Activated B cell treated with CpG ODN at 0.5 μM for 24 hours (primary cell): ENCODE measurements around the gene ADAMTS17. TPM values are rescaled to one million over a fixed set of nuclear protein-coding genes. Genes with fewer than 3 reads are reported as not detected.

ENCODE experiments used
- ATAC-seq: fragments of 200-7000 bp; cut with Tn5 transposase; one replicate; pipeline ENCODE4 v1.10.0; 2021; ENCODE audit warnings: low read depth, mild to moderate bottlenecking, moderate library complexity
- CTCF ChIA-PET: fragments of 350-600 bp; sonication (Branson Sonifier 250); formaldehyde crosslinking; loops from one replicate; lab custom pipeline; 2021; ENCODE audit warnings: antibody characterized with exemption; lab: Charles Lee
- POLR2A ChIA-PET: fragments of 350-600 bp; sonication (Branson Sonifier 250); formaldehyde crosslinking; loops from one replicate; lab custom pipeline; 2021; ENCODE audit warnings: antibody characterized with exemption; lab: Charles Lee
- DNase-seq: peaks from one replicate; pipeline ENCODE4 v3.0.0; 2022
- H3K27ac Mint-ChIP-seq: one replicate; pipeline ENCODE4 v1.8.0; 2020; ENCODE audit warnings: mixed read lengths
- H3K27me3 Mint-ChIP-seq: one replicate; pipeline ENCODE4 v1.8.0; 2021; ENCODE audit warnings: mixed read lengths
- H3K36me3 Mint-ChIP-seq: one replicate; pipeline ENCODE4 v1.8.0; 2021; ENCODE audit warnings: low read depth, mixed read lengths
- H3K4me1 Mint-ChIP-seq: one replicate; pipeline ENCODE4 v1.8.0; 2021; ENCODE audit warnings: mixed read lengths
- H3K4me3 Mint-ChIP-seq: one replicate; pipeline ENCODE4 v1.8.0; 2020; ENCODE audit warnings: mild to moderate bottlenecking, mixed read lengths
- H3K9me3 Mint-ChIP-seq: one replicate; pipeline ENCODE4 v1.8.0; 2020; ENCODE audit warnings: mixed read lengths
- intact Hi-C: fragments of 100-400 bp; cut with micrococcal nuclease; formaldehyde crosslinking; loops from one replicate; pipeline ENCODE4 v1.15.1; 2024
- total RNA-seq: library from RNA; stranded (reverse); gene quantifications from 2 replicates; pipeline ENCODE4 v1.2.3, GENCODE V29; 2022
- TF ChIP-seq, protein P1 (sequence below): fragments of 200-600 bp; IDR thresholded peaks from one replicate; pipeline ENCODE4 v1.8.0; 2022; ENCODE audit warnings: antibody characterized with exemption, mild to moderate bottlenecking

The ADAMTS17 gene
- total RNA-seq, 1 donor from 2014 or later, result 1.6 TPM

DNA sequence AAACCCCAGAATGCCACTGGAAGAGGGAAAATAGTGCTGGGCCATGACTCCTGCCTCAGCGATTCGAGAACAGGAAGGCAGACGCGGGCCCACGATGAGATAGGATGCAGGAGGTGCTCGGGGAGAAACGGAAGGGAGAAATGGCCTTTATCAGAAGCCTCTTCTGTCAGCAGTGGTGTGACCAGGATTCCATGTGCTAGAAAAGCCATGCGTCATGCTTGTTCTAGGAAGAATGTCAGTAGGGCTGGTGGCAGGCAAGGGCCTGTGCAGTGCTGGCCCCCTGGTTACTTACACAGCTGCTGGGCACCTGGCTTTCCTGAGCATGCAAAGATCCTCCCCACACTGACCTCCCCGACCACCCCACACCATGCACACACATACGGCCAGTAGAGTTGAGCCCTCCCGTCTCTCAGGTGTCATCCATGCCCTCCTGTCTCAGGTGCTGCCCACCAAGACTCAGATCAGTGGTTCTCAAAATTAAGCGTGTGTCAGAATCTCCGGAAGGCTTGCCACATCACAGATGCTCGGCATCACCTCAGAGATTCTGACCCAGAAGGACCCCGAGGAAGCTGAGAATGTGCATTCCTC, 106.7 kb downstream of the ADAMTS17 start:
- intact Hi-C loops, result no loop called here
- H3K27ac Mint-ChIP-seq, result no peak overlapping the region
- no peak for ATAC-seq
- no peaks in the 10 kb centered on the region for H3K36me3 Mint-ChIP-seq
- POLR2A ChIA-PET, result no interaction called here
- CTCF ChIA-PET, result no interaction called here
- no peaks in the 10 kb centered on the region for H3K4me1 Mint-ChIP-seq
- TF ChIP-seq, protein P1, sequence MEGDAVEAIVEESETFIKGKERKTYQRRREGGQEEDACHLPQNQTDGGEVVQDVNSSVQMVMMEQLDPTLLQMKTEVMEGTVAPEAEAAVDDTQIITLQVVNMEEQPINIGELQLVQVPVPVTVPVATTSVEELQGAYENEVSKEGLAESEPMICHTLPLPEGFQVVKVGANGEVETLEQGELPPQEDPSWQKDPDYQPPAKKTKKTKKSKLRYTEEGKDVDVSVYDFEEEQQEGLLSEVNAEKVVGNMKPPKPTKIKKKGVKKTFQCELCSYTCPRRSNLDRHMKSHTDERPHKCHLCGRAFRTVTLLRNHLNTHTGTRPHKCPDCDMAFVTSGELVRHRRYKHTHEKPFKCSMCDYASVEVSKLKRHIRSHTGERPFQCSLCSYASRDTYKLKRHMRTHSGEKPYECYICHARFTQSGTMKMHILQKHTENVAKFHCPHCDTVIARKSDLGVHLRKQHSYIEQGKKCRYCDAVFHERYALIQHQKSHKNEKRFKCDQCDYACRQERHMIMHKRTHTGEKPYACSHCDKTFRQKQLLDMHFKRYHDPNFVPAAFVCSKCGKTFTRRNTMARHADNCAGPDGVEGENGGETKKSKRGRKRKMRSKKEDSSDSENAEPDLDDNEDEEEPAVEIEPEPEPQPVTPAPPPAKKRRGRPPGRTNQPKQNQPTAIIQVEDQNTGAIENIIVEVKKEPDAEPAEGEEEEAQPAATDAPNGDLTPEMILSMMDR, result no peak
- DNase-seq, result no peak
- H3K27me3 Mint-ChIP-seq, result peaks cover 3% of the 10 kb centered on the region
- no peak overlapping the region for H3K4me3 Mint-ChIP-seq
- no peaks in the 10 kb centered on the region for H3K9me3 Mint-ChIP-seq

DNA sequence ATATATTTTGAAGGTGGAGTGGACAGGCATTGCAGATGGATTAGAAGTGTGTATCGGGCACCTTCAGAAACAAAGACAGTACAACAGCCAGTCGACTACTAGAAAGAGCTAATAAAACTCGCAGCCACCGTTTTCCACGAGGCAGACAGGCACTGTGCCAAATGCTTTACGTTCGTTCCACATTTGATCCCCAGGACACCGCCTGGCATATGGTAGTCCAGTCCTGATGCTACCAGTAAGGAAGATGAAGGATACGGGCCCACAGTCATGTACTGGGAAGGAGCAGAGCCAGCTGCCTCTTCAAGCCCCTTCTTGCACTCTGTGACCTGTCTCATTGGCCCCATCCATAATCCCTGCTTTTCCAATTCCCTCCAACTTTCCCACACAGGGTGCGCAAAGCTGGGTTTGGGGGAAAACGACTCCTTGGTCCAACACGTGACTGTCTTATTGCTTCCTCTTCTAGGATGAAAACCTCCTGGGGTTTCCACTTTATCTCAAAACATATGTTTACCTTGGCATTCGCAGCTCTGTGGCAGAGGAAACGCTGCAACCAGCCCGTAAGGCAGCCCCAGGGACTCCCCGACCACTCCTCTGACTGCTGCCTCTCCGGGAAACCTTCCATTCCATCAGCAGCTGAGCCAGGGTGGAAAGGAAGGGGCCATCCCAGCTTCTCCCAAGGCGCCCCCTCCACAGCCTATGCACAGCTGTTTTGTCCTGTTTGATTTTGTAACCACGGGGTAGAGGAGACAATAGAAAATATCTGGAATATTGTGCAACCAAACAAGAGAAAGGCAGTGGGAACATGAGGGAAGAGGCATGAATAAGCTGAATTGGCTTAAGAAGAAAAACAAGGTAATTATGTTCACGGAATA, 107.4 kb downstream of the ADAMTS17 start:
- TF ChIP-seq, protein P1, result no peak
- intact Hi-C loops, result no loop called here
- DNase-seq, result no peak
- ChIA-PET POLR2A (no interaction called here), CTCF (no interaction called here)
- H3K27me3 Mint-ChIP-seq, result peaks cover 3% of the 10 kb centered on the region
- no peak overlapping the region for H3K27ac Mint-ChIP-seq
- no peaks in the 10 kb centered on the region for H3K4me1 Mint-ChIP-seq
- H3K9me3 Mint-ChIP-seq, result no peaks in the 10 kb centered on the region
- ATAC-seq, result no peak
- no peak overlapping the region for H3K4me3 Mint-ChIP-seq
- H3K36me3 Mint-ChIP-seq, result no peaks in the 10 kb centered on the region

DNA sequence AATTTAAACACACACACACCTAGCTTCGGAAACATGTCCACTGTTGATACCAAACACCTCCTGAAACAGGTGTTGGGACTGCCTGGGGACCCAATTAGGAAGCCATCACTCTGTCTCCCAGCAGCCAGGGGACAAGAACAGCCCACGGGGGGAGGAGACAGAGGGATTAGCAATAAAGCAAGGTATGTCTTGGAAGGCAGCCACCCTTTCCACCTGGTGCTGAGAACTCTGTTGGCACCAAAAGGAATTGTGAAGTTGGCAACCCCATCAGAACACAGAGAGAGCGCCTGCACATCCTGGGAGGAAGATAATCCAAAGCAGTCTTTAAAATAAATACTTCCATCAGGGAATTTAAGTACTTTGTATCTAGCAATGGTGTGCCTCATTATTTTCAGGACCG, 111.0 kb downstream of the ADAMTS17 start:
- ChIA-PET POLR2A (no interaction called here), CTCF (no interaction called here)
- intact Hi-C loops, result no loop called here
- TF ChIP-seq, protein P1, result no peak
- ATAC-seq (no peak), DNase-seq (no peak)
- Mint-ChIP-seq H3K9me3 (no peaks in the 10 kb centered on the region), H3K27ac (no peak overlapping the region), H3K27me3 (peaks cover 3% of the 10 kb centered on the region), H3K4me3 (no peak overlapping the region), H3K4me1 (no peaks in the 10 kb centered on the region), H3K36me3 (no peaks in the 10 kb centered on the region)

DNA sequence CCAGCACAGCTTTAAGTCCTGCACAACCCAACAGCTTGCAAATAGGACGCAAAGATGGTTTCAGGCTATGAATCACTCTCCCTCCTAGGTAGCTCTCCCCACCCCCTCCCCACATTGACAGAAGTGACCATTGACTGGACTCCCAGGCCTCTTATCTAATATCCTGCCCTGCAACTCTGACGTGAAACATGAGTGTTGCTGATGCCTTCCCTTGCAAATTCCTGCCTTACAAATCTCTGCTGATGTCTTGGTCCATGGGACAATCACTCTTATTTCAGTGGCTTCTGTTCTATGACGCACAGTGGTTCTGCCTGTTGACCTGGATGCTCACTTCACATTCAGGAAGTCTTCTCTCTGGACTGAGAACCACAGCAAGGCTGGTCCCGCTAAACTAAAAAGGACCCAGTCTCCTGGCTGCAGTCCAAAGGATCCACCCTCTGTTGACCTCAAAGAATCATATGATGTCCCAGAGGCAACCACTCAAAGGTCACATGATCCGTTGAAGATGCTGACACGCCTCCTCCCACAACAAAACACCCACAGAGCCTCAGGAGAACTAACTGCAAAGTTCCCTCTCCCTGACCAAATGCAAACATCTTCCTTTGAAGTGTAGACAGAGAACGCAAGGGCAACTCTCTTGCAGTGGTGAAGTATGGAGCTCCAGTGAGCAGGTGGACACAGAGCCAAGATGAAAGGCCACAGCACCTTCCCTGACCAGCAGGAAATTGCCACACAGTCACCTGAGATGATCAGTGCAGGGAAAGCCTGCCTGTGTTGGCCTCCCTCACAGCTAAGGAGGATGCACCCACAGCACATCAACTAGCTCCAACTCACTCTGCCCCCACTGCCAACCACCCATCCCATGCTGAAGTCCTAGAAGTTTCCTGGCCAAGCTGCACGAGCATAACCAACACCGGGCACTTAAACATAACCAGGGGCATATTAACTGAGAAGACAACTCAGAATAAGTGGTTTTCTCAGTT, 112.3 kb downstream of the ADAMTS17 start:
- Mint-ChIP-seq H3K4me3 (no peak overlapping the region), H3K27ac (no peak overlapping the region), H3K9me3 (no peaks in the 10 kb centered on the region), H3K36me3 (no peaks in the 10 kb centered on the region), H3K27me3 (peaks cover 3% of the 10 kb centered on the region), H3K4me1 (no peaks in the 10 kb centered on the region)
- intact Hi-C loops, result no loop called here
- TF ChIP-seq, protein P1, result no peak
- DNase-seq, result no peak
- ChIA-PET POLR2A (no interaction called here), CTCF (no interaction called here)
- no peak for ATAC-seq
